OCI-LY3 (cell line): ENCODE results near the gene ZNF35.

Experiments used
- H2AFZ ChIP-seq: fragments of 200-600, 300-600 bp; shearing (Covaris generic); 2 replicates; pipeline ENCODE4 v1.6.0; 2014; ENCODE audit warnings: antibody characterized with exemption, low read depth, low read length
- H3K27ac ChIP-seq: fragments of 200-600, 300-600 bp; sonication (generic); 2 replicates; pipeline ENCODE4 v1.5.1; 2014; ENCODE audit warnings: mild to moderate bottlenecking, low read length, moderate library complexity, mixed read lengths
- H3K27me3 ChIP-seq: fragments of 200-600, 300-600 bp; sonication (generic); 2 replicates; pipeline ENCODE4 v1.6.1; 2014; ENCODE audit warnings: low read depth, low read length, mixed read lengths
- H3K36me3 ChIP-seq: fragments of 200-600, 300-600 bp; sonication (generic); replicated peaks from 2 replicates; pipeline ENCODE3; 2014; ENCODE audit warnings: low read depth, low read length, mixed read lengths
- H3K4me1 ChIP-seq: fragments of 300-600, 200-600 bp; sonication (generic); 2 replicates; pipeline ENCODE4 v1.6.1; 2014; ENCODE audit warnings: low read length, mixed read lengths
- H3K4me2 ChIP-seq: fragments of 200-600, 300-600 bp; sonication (generic); 2 replicates; pipeline ENCODE4 v1.6.1; 2014; ENCODE audit warnings: low read length, mixed read lengths
- H3K4me3 ChIP-seq: fragments of 300-600, 200-600 bp; sonication (generic); 2 replicates; pipeline ENCODE4 v1.5.1; 2014; ENCODE audit warnings: antibody characterized with exemption, mild to moderate bottlenecking, low read length, moderate library complexity
- H3K79me2 ChIP-seq: fragments of 300-600, 200-600 bp; shearing (Covaris generic); 2 replicates; pipeline ENCODE4 v1.6.1; 2014; ENCODE audit warnings: mild to moderate bottlenecking, low read length, mixed read lengths
- H3K9ac ChIP-seq: fragments of 300-600, 200-600 bp; shearing (Covaris generic); 2 replicates; pipeline ENCODE4 v1.6.0; 2014; ENCODE audit warnings: mild to moderate bottlenecking, low read length, moderate library complexity
- H3K9me3 ChIP-seq: fragments of 200-600, 300-600 bp; shearing (Covaris generic); 2 replicates; pipeline ENCODE4 v1.6.1; 2014; ENCODE audit warnings: low read length, mixed read lengths; ENCODE audit not compliant: insufficient read depth
- H4K20me1 ChIP-seq: fragments of 200-600, 300-600 bp; sonication (generic); 2 replicates; pipeline ENCODE4 v1.6.1; 2016; ENCODE audit warnings: low read length, mixed read lengths; ENCODE audit not compliant: insufficient read depth
- CTCF ChIP-seq: fragments of 200-600, 300-600 bp; sonication (generic); IDR thresholded peaks from 2 replicates; pipeline ENCODE4 v1.5.1; 2014; ENCODE audit warnings: antibody characterized with exemption, low read length, low read depth
- EZH2phosphoT487 ChIP-seq: fragments of 200-600 bp; shearing (Covaris generic); IDR thresholded peaks from 2 replicates; pipeline ENCODE4 v1.6.1; 2018; ENCODE audit warnings: antibody characterized with exemption, mixed run types, low read depth

The ZNF35 gene

GRCh38 chr3:44647771-44648170 lies 761 bp upstream of the ZNF35 start:
- Histone ChIP-seq H3K79me2 (peaks cover 26% of the 10 kb centered on the region), H3K9ac (peak overlapping the region; percentile 84), H3K4me2 (peak overlapping the region; percentile 70), H3K36me3 (peaks cover 44% of the 10 kb centered on the region), H3K4me3 (peak overlapping the region; percentile 92), H3K9me3 (peaks cover 13% of the 10 kb centered on the region), H4K20me1 (no peaks in the 10 kb centered on the region), H3K4me1 (peaks cover 28% of the 10 kb centered on the region), H3K27ac (peak overlapping the region; percentile 42), H3K27me3 (no peaks in the 10 kb centered on the region), H2AFZ (peak overlapping the region; percentile 80)
- no peak for TF ChIP-seq EZH2phosphoT487
- TF ChIP-seq CTCF = no peak

GRCh38 chr3:44649709-44650108 lies 1.2 kb downstream of the ZNF35 start:
- TF ChIP-seq CTCF (no peak), EZH2phosphoT487 (no peak)
- Histone ChIP-seq H4K20me1 (no peaks in the 10 kb centered on the region), H3K27ac (no peak overlapping the region), H3K9me3 (no peaks in the 10 kb centered on the region), H3K36me3 (peaks cover 46% of the 10 kb centered on the region), H3K4me2 (no peak overlapping the region), H2AFZ (no peak overlapping the region), H3K27me3 (no peaks in the 10 kb centered on the region), H3K4me1 (peaks cover 28% of the 10 kb centered on the region), H3K79me2 (peaks cover 31% of the 10 kb centered on the region), H3K4me3 (no peak overlapping the region), H3K9ac (no peak overlapping the region)

GRCh38 chr3:44654039-44654438 lies 5.5 kb downstream of the ZNF35 start:
- H2AFZ ChIP-seq = no peak overlapping the region
- TF ChIP-seq EZH2phosphoT487 = no peak
- TF ChIP-seq CTCF = no peak
- no peak overlapping the region for H3K27ac ChIP-seq
- H3K9ac ChIP-seq = no peak overlapping the region
- peaks cover 15% of the 10 kb centered on the region for H3K79me2 ChIP-seq
- H3K9me3 ChIP-seq = no peaks in the 10 kb centered on the region; the same call in 1 of the 2 replicates
- H3K4me1 ChIP-seq = peaks cover 4% of the 10 kb centered on the region; the same call in 1 of the 2 replicates
- H3K4me2 ChIP-seq = no peak overlapping the region
- H3K27me3 ChIP-seq = no peaks in the 10 kb centered on the region
- H3K4me3 ChIP-seq = no peak overlapping the region
- peaks cover 67% of the 10 kb centered on the region for H3K36me3 ChIP-seq
- H4K20me1 ChIP-seq = no peaks in the 10 kb centered on the region

- Histone ChIP-seq H3K9me3 (no peaks in the 10 kb centered on the region; the same call in 1 of the 2 replicates), H2AFZ (no peak overlapping the region), H3K27me3 (no peaks in the 10 kb centered on the region), H3K4me2 (no peak overlapping the region), H4K20me1 (no peaks in the 10 kb centered on the region), H3K9ac (no peak overlapping the region), H3K36me3 (peaks cover 70% of the 10 kb centered on the region), H3K27ac (no peak overlapping the region), H3K79me2 (0 out of 2 replicates have a peak, but pooled peaks cover 6% of the 10 kb centered on the region), H3K4me3 (no peak overlapping the region), H3K4me1 (no peaks in the 10 kb centered on the region)
- no peak for TF ChIP-seq CTCF
- no peak for TF ChIP-seq EZH2phosphoT487
These were observed 10.5 kb downstream of the ZNF35 start for GRCh38 chr3:44659015-44659414.
